HG03442 (cell line): ENCODE results near the gene DPF1.
"Not testable (repeated sequence)": the region's sequence is repeated elsewhere in the genome, so short reads cannot be mapped to it uniquely, and the experiment has no call there.

Experiments
- ATAC-seq: cut with Tn5 transposase; IDR thresholded peaks from one replicate; pipeline ENCODE4 v1.9.1; 2021; ENCODE audit warnings: mild to moderate bottlenecking, moderate library complexity; ENCODE audit not compliant: unreplicated experiment

Gene DPF1

GRCh38 chr19:38224014-38224862 lies at the start of gene DPF1:
Gene DPF1 (minus strand): TSS chr19:38224222. CDS start chr19:38224142, 80 bp downstream.
- ATAC-seq, result peak; percentile 72

DNA sequence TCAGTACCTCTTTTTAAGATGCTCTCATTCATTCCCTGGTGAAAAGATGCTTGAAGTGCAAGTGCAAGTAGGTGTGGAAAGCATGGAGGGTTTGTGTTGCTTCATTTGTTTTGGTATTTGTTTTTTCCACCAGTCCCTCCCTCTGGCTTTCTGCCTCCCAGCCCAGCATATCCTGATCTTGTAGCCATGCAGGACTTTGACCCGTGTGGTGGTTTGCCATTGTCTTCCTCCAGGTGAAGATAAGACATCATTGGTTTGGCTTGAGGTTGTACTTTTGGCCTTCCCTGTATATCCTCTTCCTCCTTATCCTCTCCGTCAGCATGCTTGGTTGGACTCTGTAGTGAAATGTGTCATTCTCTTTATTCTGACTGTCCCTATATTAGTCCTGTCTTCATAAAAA lies 49.5 kb upstream of the DPF1 start:
- ATAC-seq, result no peak

GRCh38 chr19:38270587-38271167 lies 46.7 kb upstream of the DPF1 start:
- no peak for ATAC-seq

- no peak for ATAC-seq
Measured at GRCh38 chr19:38268539-38268938, 44.5 kb upstream of the DPF1 start.

- ATAC-seq, result no peak
Measured at GRCh38 chr19:38267761-38268483, 43.9 kb upstream of the DPF1 start.

- no peak for ATAC-seq
Measured at GRCh38 chr19:38266981-38267597, 43.1 kb upstream of the DPF1 start.

DNA sequence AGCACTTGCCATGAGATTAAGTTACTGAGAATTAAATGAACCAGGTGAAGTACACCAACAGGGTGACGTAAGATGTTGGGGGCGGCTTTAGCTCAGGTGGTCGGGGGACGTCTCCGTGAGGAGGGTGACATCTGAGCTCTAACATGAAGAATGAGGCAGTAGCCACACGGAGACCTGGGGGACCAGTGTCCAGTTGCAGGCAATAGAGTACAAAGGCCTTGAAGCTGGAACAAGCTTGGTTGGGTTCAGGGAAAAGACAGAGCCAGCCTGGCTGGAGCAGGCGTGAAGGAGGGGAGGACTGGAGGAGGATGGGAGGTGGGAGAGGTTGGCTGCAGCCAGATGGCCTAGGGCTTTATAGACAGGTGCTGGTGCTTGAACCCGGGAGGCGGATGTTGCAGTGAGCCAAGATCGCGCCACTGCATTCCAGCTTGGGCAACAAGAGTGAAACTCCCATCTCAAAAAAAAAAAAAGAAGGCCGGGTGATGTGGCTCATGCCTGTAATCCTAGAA lies 42.0 kb upstream of the DPF1 start:
- ATAC-seq, result no peak

DNA sequence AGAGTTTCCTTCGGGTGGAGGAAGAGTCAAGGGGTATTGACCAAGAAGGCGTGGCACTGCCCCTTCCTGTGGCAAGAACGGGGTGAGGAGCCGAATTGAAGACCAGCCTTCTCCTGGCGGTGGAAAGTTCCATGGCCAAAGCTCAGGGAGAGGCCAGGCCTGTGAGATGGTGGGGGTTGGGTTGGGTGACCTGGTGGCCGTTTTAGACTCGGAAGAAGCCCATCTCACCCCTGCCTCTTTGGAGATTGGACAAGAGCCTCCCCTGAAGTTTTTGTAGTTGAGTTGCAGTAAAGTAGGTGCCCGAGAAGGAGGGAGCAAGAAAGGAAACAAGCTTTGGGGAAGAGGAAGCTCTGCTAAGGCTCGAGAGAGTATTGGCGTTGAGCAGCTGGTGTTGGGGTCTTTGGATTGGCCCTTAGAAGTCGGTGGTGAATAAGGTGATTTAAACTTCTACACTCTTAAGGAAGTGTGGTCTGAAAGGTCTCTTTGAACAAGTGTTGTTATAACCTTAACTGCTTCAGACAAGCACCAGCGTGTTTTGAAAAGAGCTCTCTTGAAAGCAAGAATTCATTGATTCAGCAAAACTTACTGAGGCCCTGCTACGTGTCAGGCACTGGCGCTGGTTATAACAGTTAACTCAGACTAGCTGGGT lies 41.3 kb upstream of the DPF1 start:
- ATAC-seq, result no peak

GRCh38 chr19:38264486-38265212 lies 40.6 kb upstream of the DPF1 start, which contains the start of gene SPINT2:
Gene SPINT2 (plus strand): TSS chr19:38264573. CDS start chr19:38264893, 320 bp downstream.
- no peak for ATAC-seq

DNA sequence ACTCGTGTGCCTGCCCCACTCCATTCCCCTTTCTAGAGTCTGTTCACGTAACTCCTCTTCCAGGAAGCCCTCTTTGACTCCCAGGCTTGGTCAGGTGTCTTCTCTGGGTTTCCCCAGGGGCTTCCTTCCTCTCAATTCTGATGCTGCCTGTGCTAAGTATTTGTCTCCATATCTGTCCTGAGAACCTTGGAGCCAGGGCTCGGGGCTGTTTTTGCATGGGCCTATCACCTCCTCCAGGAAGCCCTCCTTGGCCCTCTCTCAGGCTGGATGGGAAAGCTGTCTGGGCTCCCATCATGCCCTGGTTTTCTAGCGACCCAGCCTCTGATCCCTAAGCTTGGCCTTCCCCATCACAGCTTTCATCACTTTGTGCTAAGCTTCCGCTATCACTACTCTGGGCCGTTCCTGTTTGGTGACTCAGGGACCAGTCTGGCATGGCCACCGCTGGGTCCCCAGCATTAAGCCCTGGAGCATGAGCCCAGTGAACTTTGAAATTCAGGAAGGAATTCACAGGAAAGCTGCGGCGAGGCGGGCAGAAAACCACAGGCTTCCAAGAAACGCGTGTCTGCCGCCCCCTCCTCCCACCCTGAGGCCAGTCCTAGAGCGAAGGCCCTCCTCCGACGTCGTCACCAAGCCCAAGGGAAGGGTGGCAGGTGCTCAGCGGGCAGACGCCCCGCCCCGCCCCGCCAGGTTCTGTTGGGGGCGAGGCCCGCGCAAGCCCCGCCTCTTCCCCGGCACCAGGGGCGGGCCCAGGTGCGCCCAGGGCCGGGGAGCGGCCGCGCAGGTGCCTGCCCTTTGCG lies 39.9 kb upstream of the DPF1 start:
- no peak for ATAC-seq

DNA sequence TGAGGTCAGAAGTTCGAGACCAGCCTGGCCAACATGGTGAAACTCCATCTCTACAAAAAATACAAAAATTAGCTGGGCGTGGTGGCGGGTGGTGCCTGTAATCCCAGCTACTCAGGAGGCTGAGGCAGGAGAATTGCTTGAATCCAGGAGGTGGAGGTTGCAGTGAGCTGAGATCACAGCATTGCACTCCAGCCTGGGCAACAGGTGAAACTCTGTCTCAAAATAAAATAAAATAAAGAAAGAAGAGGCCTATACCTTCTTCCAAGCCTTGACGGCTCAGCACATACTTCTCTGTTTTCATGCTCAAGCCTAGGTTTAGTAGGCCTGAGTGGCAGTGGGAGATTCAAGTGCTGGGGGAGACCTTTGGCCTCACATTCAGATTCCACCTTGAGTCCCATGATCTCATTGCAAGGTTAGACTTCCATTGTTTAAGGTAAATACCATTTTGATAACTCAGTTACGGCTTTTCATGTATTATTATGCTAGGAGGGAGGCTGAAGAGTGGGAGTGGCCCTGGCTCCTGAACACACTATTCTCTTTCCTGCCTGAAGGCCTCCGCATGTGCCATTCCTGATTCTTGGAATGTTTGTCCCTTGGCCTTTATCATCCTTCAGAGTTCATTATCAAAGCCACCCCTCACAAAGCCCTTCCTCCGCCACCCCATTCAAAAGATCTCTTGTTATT lies 38.7 kb upstream of the DPF1 start:
- no peak for ATAC-seq

GRCh38 chr19:38261942-38262341 lies 37.9 kb upstream of the DPF1 start:
- ATAC-seq, result not testable (repeated sequence)

- ATAC-seq, result no peak
Measured at GRCh38 chr19:38255383-38256014, 31.5 kb upstream of the DPF1 start.

DNA sequence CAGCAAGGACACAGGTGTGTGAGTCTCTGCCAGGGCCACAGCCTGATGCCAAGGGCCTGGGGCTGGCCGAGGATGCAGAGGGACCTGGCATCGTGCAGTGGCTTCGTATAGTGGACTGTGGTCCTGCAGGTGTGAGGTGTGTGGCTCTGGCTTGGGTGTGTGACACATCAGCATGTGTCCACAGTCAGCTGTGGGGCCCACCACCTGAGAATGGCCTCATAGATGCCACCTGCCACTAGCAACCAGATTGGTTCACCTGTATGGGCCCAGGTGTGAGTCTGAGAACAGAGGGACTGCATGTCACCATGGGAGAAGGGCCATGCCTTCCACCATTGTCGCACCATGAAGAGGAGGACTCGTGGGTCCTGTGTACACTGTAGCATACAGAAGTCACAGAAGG lies 29.8 kb upstream of the DPF1 start:
- ATAC-seq, result no peak

GRCh38 chr19:38252941-38253691 lies 29.1 kb upstream of the DPF1 start:
- ATAC-seq, result no peak

GRCh38 chr19:38252385-38252784 lies 28.4 kb upstream of the DPF1 start:
- ATAC-seq, result no peak

DNA sequence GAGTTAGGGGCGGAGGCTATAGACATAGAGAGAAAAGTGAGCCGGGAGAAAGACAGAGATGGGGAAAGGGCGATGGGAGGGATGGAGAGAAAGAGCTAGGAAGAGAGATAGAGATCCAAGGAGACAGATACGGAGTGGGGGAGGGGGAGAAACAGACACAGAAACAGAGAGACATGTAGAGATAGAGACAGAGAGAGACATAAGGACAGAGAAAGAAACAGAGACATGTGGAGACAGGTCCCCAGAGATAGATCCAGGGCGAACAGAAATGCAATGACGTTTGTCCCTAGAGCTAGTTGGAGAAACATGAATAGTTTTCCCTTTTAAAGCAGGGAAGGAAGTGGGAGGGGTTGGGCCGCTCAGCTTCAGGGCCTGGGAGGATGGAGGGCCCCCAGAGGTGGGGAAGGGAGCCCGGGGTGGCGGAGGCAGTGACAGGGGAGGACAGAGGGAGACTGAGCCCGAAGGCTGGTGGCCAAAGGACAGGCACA lies 27.6 kb upstream of the DPF1 start:
- no peak for ATAC-seq
